GM18873 (cell line): ENCODE measurements around the gene ALK.
"Not testable (repeated sequence)": the region's sequence is repeated elsewhere in the genome, so short reads cannot be mapped to it uniquely, and the experiment has no call there.

Experiments
- ATAC-seq: cut with Tn5 transposase; IDR thresholded peaks from one replicate; pipeline ENCODE4 v1.9.1; 2021; ENCODE audit warnings: mild to moderate bottlenecking, moderate library complexity, moderate number of reproducible peaks; ENCODE audit not compliant: unreplicated experiment, low FRiP score

The ALK gene

GRCh38 chr2:29844713-29845326 lies 76.6 kb downstream of the ALK start:
- ATAC-seq: no peak

- ATAC-seq: no peak
Measured at GRCh38 chr2:29841386-29842004, 79.9 kb downstream of the ALK start.

- ATAC-seq: no peak
Measured at GRCh38 chr2:29839306-29839705, 82.1 kb downstream of the ALK start.

DNA sequence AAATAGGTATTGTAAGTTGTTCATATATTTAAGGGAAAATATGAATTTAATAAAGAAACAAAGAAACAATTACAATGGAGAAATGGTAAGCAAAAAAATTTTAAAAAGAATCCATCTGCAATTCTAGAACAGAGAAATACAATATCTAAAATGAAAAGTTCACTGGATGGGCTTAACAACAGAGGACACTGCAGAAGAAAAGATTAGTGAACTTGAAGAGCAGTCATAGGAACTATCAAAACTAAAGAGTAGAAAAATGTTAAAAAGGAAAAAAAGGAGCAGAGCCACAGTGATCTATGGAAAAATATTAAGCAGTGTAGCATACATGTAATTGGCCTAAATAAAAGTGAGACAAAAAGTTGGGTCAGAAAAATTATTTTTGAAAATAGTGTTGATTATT lies 83.5 kb downstream of the ALK start:
- no peak for ATAC-seq

DNA sequence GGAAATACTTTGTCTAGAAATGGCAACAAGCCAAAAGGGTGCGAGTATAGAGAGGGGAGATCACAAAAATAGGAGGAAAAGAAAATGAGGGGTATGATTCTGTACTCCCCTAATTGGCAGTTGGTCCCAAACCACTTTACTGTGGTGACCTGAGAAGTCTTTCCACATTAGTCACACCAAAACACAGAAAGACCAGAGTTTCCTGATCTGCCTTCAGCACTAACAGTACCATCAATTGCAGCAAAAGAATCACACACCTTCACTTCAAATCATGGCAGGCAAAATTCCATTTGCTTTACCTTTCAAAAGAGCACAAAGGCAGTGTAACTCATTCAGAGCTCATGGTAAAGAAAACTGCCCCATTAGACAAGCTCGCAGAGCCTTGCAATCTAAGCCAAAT lies 86.8 kb downstream of the ALK start:
- no peak for ATAC-seq

GRCh38 chr2:29834036-29834540 lies 87.3 kb downstream of the ALK start:
- no peak for ATAC-seq

DNA sequence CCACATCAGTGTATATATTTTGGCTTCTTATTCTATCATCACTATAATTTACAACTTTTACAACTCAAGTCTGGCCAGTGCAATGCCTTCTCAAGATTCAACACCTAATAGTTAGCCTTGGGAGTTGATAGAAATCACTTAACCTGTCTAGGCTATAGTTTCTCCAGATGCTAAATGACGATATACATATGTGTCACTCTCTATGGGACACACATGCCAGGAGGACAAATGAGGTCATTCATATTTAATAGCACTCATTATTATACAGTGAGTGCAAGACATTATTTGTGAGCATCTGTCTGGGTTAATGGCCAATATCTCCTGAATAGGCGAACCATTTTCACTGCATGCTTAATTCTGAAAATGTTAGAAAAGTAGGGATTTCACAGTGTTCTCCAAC lies 89.8 kb downstream of the ALK start:
- ATAC-seq: no peak

DNA sequence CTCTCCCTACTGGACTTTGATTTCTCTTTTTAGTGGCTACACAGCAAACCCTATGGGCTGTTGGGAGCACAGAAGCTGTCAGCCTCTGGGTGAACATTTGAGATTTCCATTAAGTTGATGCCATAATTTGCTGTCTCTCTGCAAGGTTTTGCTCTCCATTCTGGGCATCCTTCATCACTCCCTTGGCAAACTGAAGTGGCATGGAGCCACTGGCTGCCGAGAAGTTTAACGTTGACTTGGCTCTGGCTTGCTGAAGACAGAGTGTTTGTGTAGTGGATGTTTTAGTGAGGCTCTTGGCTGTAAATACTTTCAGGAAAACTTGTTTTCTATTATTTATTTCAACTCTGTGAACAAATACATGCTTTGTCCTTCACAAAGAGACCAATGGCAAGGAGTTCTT lies 91.5 kb downstream of the ALK start:
- no peak for ATAC-seq

- ATAC-seq: not testable (repeated sequence)
Measured at GRCh38 chr2:29824145-29824544, 97.2 kb downstream of the ALK start.

- no peak for ATAC-seq
Measured at GRCh38 chr2:29821591-29821990, 99.8 kb downstream of the ALK start.

- ATAC-seq: no peak
Measured at GRCh38 chr2:29819570-29819969, 101.8 kb downstream of the ALK start.

- no peak for ATAC-seq
Measured at GRCh38 chr2:29817801-29818680, 103.3 kb downstream of the ALK start.

- no peak for ATAC-seq
Measured at GRCh38 chr2:29817299-29817698, 104.1 kb downstream of the ALK start.

- ATAC-seq: no peak
Measured at GRCh38 chr2:29816651-29817050, 104.7 kb downstream of the ALK start.

GRCh38 chr2:29811378-29811777 lies 110.0 kb downstream of the ALK start:
- ATAC-seq: no peak

DNA sequence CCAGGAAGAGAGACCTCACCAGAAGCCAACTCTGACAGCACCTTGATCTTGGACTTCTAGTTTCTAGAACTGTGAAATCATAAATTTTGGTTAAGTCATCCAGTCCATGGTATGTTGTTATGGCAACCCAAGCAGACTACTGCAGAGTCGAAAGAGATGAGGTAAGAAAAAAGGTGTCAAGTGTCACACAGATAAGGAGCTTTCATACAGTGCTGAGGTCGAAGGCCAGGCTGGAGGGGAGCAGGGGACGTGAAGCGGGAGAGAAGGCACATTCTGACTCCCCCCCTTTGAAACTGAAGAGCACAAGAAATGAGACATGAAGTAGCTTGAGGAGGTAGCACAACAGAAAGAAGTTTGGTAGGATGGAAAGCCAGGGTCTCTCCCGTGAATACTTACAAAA lies 110.4 kb downstream of the ALK start:
- no peak for ATAC-seq

GRCh38 chr2:29808321-29808720 lies 113.1 kb downstream of the ALK start:
- ATAC-seq: no peak

DNA sequence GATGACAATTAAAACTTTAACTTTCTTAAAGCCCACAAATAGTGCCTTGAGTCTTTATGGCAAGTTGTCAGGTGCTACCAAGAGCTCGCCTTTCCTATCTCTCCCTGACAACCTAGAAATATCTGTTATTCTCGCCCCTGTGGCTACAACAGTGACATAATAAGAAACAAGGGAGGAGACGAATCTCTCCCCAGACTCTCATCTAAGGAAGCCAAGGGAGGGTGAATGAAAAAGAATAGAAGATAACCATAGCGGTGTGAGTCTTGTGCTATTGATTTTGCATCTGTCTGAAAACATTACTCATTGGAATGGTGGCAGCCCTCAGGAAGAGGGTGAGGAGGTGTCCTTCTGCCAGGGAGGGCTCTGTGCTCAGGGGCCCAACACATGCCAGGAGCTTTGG lies 114.3 kb downstream of the ALK start:
- no peak for ATAC-seq

- ATAC-seq: no peak
Measured at GRCh38 chr2:29806461-29806860, 114.9 kb downstream of the ALK start.

GRCh38 chr2:29804671-29805070 lies 116.7 kb downstream of the ALK start:
- no peak for ATAC-seq

- ATAC-seq: no peak
Measured at GRCh38 chr2:29803537-29803936, 117.8 kb downstream of the ALK start.
